ENCODE results near the gene SLC23A3.

SLC23A3 gene

GRCh38 chr2:219142329-219142728 is 27.5 kb downstream of the SLC23A3 start:
- no peak for DNase-seq (ENCODE audit: low spot score)

GRCh38 chr2:219140722-219141121 is 29.1 kb downstream of the SLC23A3 start:
- DNase-seq (ENCODE audit: low spot score): no peak

- no peak for DNase-seq (ENCODE audit: low spot score)
Observed at GRCh38 chr2:219133976-219134375, 35.9 kb downstream of the SLC23A3 start.

GRCh38 chr2:219131744-219132143 is 38.1 kb downstream of the SLC23A3 start:
- DNase-seq (ENCODE audit: low spot score): no peak

- no peak for DNase-seq (ENCODE audit: low spot score)
Observed at GRCh38 chr2:219131327-219131726, 38.5 kb downstream of the SLC23A3 start.

- DNase-seq (ENCODE audit: low spot score): no peak
Observed at GRCh38 chr2:219129589-219129988, 40.2 kb downstream of the SLC23A3 start.

GRCh38 chr2:219128396-219128795 is 41.4 kb downstream of the SLC23A3 start:
- no peak for DNase-seq (ENCODE audit: low spot score)

GRCh38 chr2:219127037-219127635 is 42.7 kb downstream of the SLC23A3 start:
- no peak for DNase-seq (ENCODE audit: low spot score)

- DNase-seq (ENCODE audit: low spot score): no peak
Observed at GRCh38 chr2:219126555-219126954, 43.3 kb downstream of the SLC23A3 start.

GRCh38 chr2:219125886-219126270 is 44.0 kb downstream of the SLC23A3 start:
- no peak for DNase-seq (ENCODE audit: low spot score)

- no peak for DNase-seq (ENCODE audit: low spot score)
Observed at GRCh38 chr2:219125225-219125885, 44.5 kb downstream of the SLC23A3 start.

GRCh38 chr2:219124381-219125110 is 45.3 kb downstream of the SLC23A3 start:
- DNase-seq (ENCODE audit: low spot score): no peak

GRCh38 chr2:219123356-219124135 is 46.3 kb downstream of the SLC23A3 start:
- DNase-seq (ENCODE audit: low spot score): no peak

GRCh38 chr2:219122202-219122980 is 47.4 kb downstream of the SLC23A3 start:
- DNase-seq (ENCODE audit: low spot score): no peak

GRCh38 chr2:219120082-219120481 is 49.7 kb downstream of the SLC23A3 start:
- no peak for DNase-seq (ENCODE audit: low spot score)

- peak; percentile 62 for DNase-seq (ENCODE audit: low spot score)
Observed at GRCh38 chr2:219119422-219120043, 50.3 kb downstream of the SLC23A3 start.

GRCh38 chr2:219118504-219118903 is 51.3 kb downstream of the SLC23A3 start:
- DNase-seq (ENCODE audit: low spot score): no peak

GRCh38 chr2:219116776-219117646 is 52.8 kb downstream of the SLC23A3 start:
- no peak for DNase-seq (ENCODE audit: low spot score)

- no peak for DNase-seq (ENCODE audit: low spot score)
Observed at GRCh38 chr2:219112651-219113338, 57.0 kb downstream of the SLC23A3 start.

All from SK-N-DZ (cell line).